H1 (cell line): ENCODE measurements around the gene MID1. TPM values are rescaled to one million over a fixed set of nuclear protein-coding genes. Genes with fewer than 3 reads are reported as not detected.

ENCODE experiments used
- CTCF ChIA-PET: fragments of 300-600 bp; sonication (Branson Sonifier 250); formaldehyde crosslinking; loops from one replicate; lab custom pipeline; 2021; ENCODE audit not compliant: partially characterized antibody; lab: Charles Lee
- POLR2A ChIA-PET: fragments of 300-600 bp; sonication (Branson Sonifier 250); formaldehyde crosslinking; loops from one replicate; lab custom pipeline; 2021; ENCODE audit warnings: inconsistent platforms; ENCODE audit not compliant: partially characterized antibody; lab: Charles Lee
- DNase-seq, 2 experiments: peaks; one replicate each; pipeline versions ENCODE4 v3.0.0 to v3.0.0-alpha.2; 2010 to 2022; ENCODE audit warnings: low spot score in 2 of 2, low read depth in 1 of 2, mixed read lengths in 1 of 2
- FAIRE-seq: peaks from 2 replicates; lab custom pipeline; 2011; peaks lifted over from hg19 to GRCh38; lab: Jason Lieb, UNC
- H2AFZ ChIP-seq: 2 replicates; pipeline ENCODE4 v1.8.1; 2012; ENCODE audit warnings: low read length, inconsistent platforms
- H2AK5ac ChIP-seq: 2 replicates; pipeline ENCODE4 v1.6.1; 2013; ENCODE audit warnings: low read depth, low read length
- H2BK120ac ChIP-seq: replicated peaks from 2 replicates; pipeline ENCODE3; 2013; ENCODE audit warnings: low read depth, low read length, inconsistent platforms
- H2BK12ac ChIP-seq: 2 replicates; pipeline ENCODE4 v1.6.1; 2013; ENCODE audit warnings: low read depth, low read length
- H2BK15ac ChIP-seq: 2 replicates; pipeline ENCODE4 v1.6.1; 2013; ENCODE audit warnings: low read length
- H2BK20ac ChIP-seq: 2 replicates; pipeline ENCODE4 v1.6.1; 2013; ENCODE audit warnings: low read length
- H2BK5ac ChIP-seq: 2 replicates; pipeline ENCODE4 v1.6.1; 2013; ENCODE audit warnings: low read depth, low read length
- H3K14ac ChIP-seq: 2 replicates; pipeline ENCODE4 v1.6.1; 2013; ENCODE audit warnings: inconsistent platforms; ENCODE audit not compliant: insufficient read length
- H3K18ac ChIP-seq: 2 replicates; pipeline ENCODE4 v1.6.1; 2013; ENCODE audit warnings: low read length; ENCODE audit errors: extremely low read depth
- H3K23ac ChIP-seq: 2 replicates; pipeline ENCODE4 v1.6.1; 2013; ENCODE audit warnings: inconsistent platforms; ENCODE audit not compliant: insufficient read length
- H3K23me2 ChIP-seq: 2 replicates; pipeline ENCODE4 v1.6.1; 2013; ENCODE audit warnings: low read depth, low read length
- H3K27ac ChIP-seq: 2 replicates; pipeline ENCODE4 v1.6.1; 2011; ENCODE audit warnings: low read depth, low read length, inconsistent platforms
- H3K27me3 ChIP-seq, 4 experiments: replicated peaks in 1 of 4; 1 replicate in 1 of 4; 2 replicates in 3 of 4; pipeline versions ENCODE4 v1.6.1 to v1.8.1; 2011 to 2013; ENCODE audit warnings: low read length in 3 of 4, mild to moderate bottlenecking in 3 of 4, inconsistent platforms in 2 of 4, mixed read lengths in 2 of 4, moderate library complexity in 1 of 4; ENCODE audit not compliant: control insufficient read depth in 3 of 4, insufficient read depth in 3 of 4; ENCODE audit errors: extremely low read depth in 1 of 4
- H3K36me3 ChIP-seq, 4 experiments: 2 replicates each; pipeline versions ENCODE4 v1.6.1 to v1.8.1; 2011 to 2013; ENCODE audit warnings: mild to moderate bottlenecking in 4 of 4, low read length in 3 of 4, moderate library complexity in 2 of 4, control low read depth in 1 of 4, inconsistent platforms in 1 of 4; ENCODE audit not compliant: insufficient read depth in 4 of 4, control insufficient read depth in 2 of 4
- H3K4ac ChIP-seq: replicated peaks from 2 replicates; pipeline ENCODE3; 2013; ENCODE audit warnings: low read length, low read depth, mixed read lengths, inconsistent platforms; ENCODE audit not compliant: insufficient read length
- H3K4me1 ChIP-seq, 4 experiments: replicated peaks in 1 of 4; 1 replicate in 1 of 4; 2 replicates in 3 of 4; pipeline versions ENCODE4 v1.6.1 to v1.8.1; 2011 to 2013; ENCODE audit warnings: low read length in 3 of 4, inconsistent platforms in 2 of 4, mixed read lengths in 1 of 4; ENCODE audit not compliant: insufficient read depth in 4 of 4, control insufficient read depth in 3 of 4
- H3K4me2 ChIP-seq, 2 experiments: 2 replicates each; pipeline versions ENCODE4 v1.6.1 to v1.8.1; 2011 to 2013; ENCODE audit warnings: low read depth in 2 of 2, low read length in 2 of 2, control low read depth in 1 of 2, inconsistent platforms in 1 of 2, mild to moderate bottlenecking in 1 of 2; ENCODE audit not compliant: insufficient read depth in 1 of 2
- H3K4me3 ChIP-seq, 4 experiments: fragments of 200-600, 300-600 bp in 1 of 4; sonication (generic), shearing (Covaris generic), sonication (Bioruptor Twin) in 1 of 4; 2 replicates each; pipeline versions ENCODE4 v1.5.1 to v1.8.1; 2011 to 2016; ENCODE audit warnings: low read length in 4 of 4, low read depth in 3 of 4, control low read depth in 2 of 4, inconsistent platforms in 2 of 4, mild to moderate bottlenecking in 2 of 4, mixed read lengths in 1 of 4, moderate library complexity in 1 of 4; ENCODE audit not compliant: insufficient read depth in 2 of 4; ENCODE audit errors: extremely low read depth in 1 of 4
- H3K56ac ChIP-seq: replicated peaks from 2 replicates; pipeline ENCODE3; 2013; ENCODE audit warnings: low read depth, mild to moderate bottlenecking, mixed read lengths, low read length, inconsistent platforms; ENCODE audit not compliant: insufficient read length
- H3K79me1 ChIP-seq: 2 replicates; pipeline ENCODE4 v1.6.1; 2013; ENCODE audit warnings: low read depth, low read length, control low read depth
- H3K79me2 ChIP-seq, 2 experiments: 2 replicates each; pipeline versions ENCODE4 v1.6.1 to v1.8.1; 2012 to 2013; ENCODE audit warnings: low read length in 2 of 2, mild to moderate bottlenecking in 2 of 2, inconsistent platforms in 1 of 2; ENCODE audit not compliant: insufficient read depth in 2 of 2, control insufficient read depth in 1 of 2
- H3K9ac ChIP-seq, 4 experiments: replicated peaks in 1 of 4; 1 replicate in 1 of 4; 2 replicates in 3 of 4; pipeline versions ENCODE4 v1.6.1 to v1.8.1; 2011 to 2013; ENCODE audit warnings: low read depth in 3 of 4, low read length in 3 of 4, control low read depth in 2 of 4, mild to moderate bottlenecking in 2 of 4, moderate library complexity in 2 of 4, inconsistent platforms in 1 of 4; ENCODE audit errors: extremely low read depth in 1 of 4
- H3K9me3 ChIP-seq, 2 experiments: 2 replicates each; pipeline versions ENCODE4 v1.6.1 to v1.8.1; 2012 to 2013; ENCODE audit warnings: mild to moderate bottlenecking in 2 of 2, moderate library complexity in 2 of 2, control low read depth in 1 of 2, inconsistent platforms in 1 of 2, low read depth in 1 of 2, low read length in 1 of 2, mixed read lengths in 1 of 2; ENCODE audit not compliant: insufficient read depth in 2 of 2
- H4K20me1 ChIP-seq, 2 experiments: replicated peaks in 1 of 2; 2 replicates each; pipeline versions ENCODE3 to v1.8.1; 2011 to 2013; ENCODE audit warnings: inconsistent platforms in 2 of 2, low read length in 2 of 2, mild to moderate bottlenecking in 1 of 2; ENCODE audit not compliant: insufficient read depth in 2 of 2, control insufficient read depth in 1 of 2
- H4K5ac ChIP-seq: 2 replicates; pipeline ENCODE4 v1.6.1; 2013; ENCODE audit warnings: low read length, low read depth, mixed read lengths, inconsistent platforms; ENCODE audit not compliant: insufficient read length
- H4K8ac ChIP-seq: 2 replicates; pipeline ENCODE4 v1.8.0; 2013; ENCODE audit warnings: mild to moderate bottlenecking, moderate library complexity, low read length, inconsistent platforms; ENCODE audit not compliant: insufficient read depth; ENCODE audit errors: extremely low read depth
- H4K91ac ChIP-seq: replicated peaks from 2 replicates; pipeline ENCODE3; 2013; ENCODE audit warnings: low read length, mixed read lengths, inconsistent platforms; ENCODE audit not compliant: insufficient read length
- KDM1A ChIP-seq: fragments of 200-600, 300-600 bp; sonication (generic); IDR thresholded peaks from 2 replicates; pipeline ENCODE4 v1.7.1; 2016; ENCODE audit warnings: mild to moderate bottlenecking, low read length, borderline replicate concordance
- POU5F1 ChIP-seq: IDR thresholded peaks from 2 replicates; pipeline ENCODE4 v1.6.1; 2011; ENCODE audit warnings: low read depth, mild to moderate bottlenecking, low read length, moderate library complexity
- RBBP5 ChIP-seq: IDR thresholded peaks from 2 replicates; pipeline ENCODE4 v1.7.1; 2012; ENCODE audit warnings: low read depth, mild to moderate bottlenecking, inconsistent platforms, low read length, moderate library complexity, borderline replicate concordance
- SP1 ChIP-seq: IDR thresholded peaks from 2 replicates; pipeline ENCODE4 v1.6.1; 2011; ENCODE audit warnings: low read depth, low read length
- TAF1 ChIP-seq: IDR thresholded peaks from 2 replicates; pipeline ENCODE4 v1.6.1; 2011; ENCODE audit warnings: mild to moderate bottlenecking, low read depth, low read length
- WGBS, 2 experiments: shearing (Covaris generic) in 1 of 2; methylation state at CpG; one replicate each; pipeline versions ENCODE4 v1.1.6 to v1.1.7; 2013 to 2015; ENCODE audit warnings: low lambda C conversion rate in 2 of 2, mixed read lengths in 2 of 2, inconsistent platforms in 1 of 2, low coverage in 1 of 2, missing lambda C conversion rate in 1 of 2; ENCODE audit not compliant: insufficient replicate concordance in 2 of 2, insufficient coverage in 1 of 2, insufficient read length in 1 of 2; ENCODE audit errors: extremely low coverage in 1 of 2, missing lambda C conversion rate in 1 of 2; 5-methylcytosine and 5-hydroxymethylcytosine counted together
- polyA plus RNA-seq, 7 experiments: library from polyadenylated mRNA; depleted of rRNA in 3 of 7; stranded (reverse) in 5 of 7; unstranded in 2 of 7; fragments of >200 nt in 5 of 7; fragments of 200-250 nt in 2 of 7; gene quantifications; 1 replicate in 5 of 7; 2 replicates in 1 of 7; 4 replicates in 1 of 7; pipeline versions ENCODE4 v1.2.1 to v1.2.3, GENCODE V29; 2011 to 2013; ENCODE audit warnings: missing spikeins in 2 of 7, mixed read lengths in 2 of 7
- total RNA-seq: library from RNA; stranded (reverse); fragmentation: NEBNext Ultra II Directional; extraction: Animal tissue kit (Norgen Biotek cat#: 25700); gene quantifications from 2 replicates; pipeline ENCODE4 v1.2.1, GENCODE V29; 2021

MID1 gene
- total and polyA plus RNA-seq, 2 of the 8 experiments (the other 6 are each of a cell fraction or from before 2014, with no cell fraction given) = 12.9 to 54.3 TPM

- no peak overlapping the region for H3K9ac ChIP-seq
- POLR2A ChIA-PET = interaction anchor here (2.2 kb wide), 1 partner anchor 8 kb away, joined by 10 read pairs; the partner anchor contains the start of gene MID1
These were observed 8.8 kb downstream of the MID1 start for GRCh38 chrX:10611441-10612090.

More at GRCh38 chrX:10611441-10612090, 8.8 kb downstream of the MID1 start:
- Histone ChIP-seq H2AK5ac (no peak overlapping the region), H2BK12ac (no peak overlapping the region), H3K79me2 (peaks cover 0 to 88% of the 10 kb centered on the region in 2 experiments; a peak in 3 of 4 replicates), H4K20me1 (peaks cover 0 to 1% of the 10 kb centered on the region in 2 experiments), H3K36me3 (no peaks in the 10 kb centered on the region), H3K56ac (no peak overlapping the region), H3K4ac (no peak overlapping the region), H3K23me2 (no peaks in the 10 kb centered on the region), H3K14ac (no peak overlapping the region), H4K91ac (no peak overlapping the region), H3K4me2 (peak overlapping the region; percentile 43 to 45), H4K5ac (peak overlapping the region; percentile 80), H3K79me1 (no peaks in the 10 kb centered on the region), H2BK20ac (no peak overlapping the region), H4K8ac (no peak overlapping the region), H3K23ac (no peak overlapping the region)
- no peak for DNase-seq
- 22% methylated on average over 4 of the region's 4 CpGs; no CpG with 5 or more reads in 1 of the 2 experiments for WGBS, 2 experiments
- CTCF ChIA-PET = interaction anchor here (1.9 kb wide), 1 partner anchor 8 kb away, joined by 7 read pairs; the partner anchor contains the start of gene MID1
- peak; percentile 28 for FAIRE-seq
- 0 out of 2 replicates have a peak, but pooled peaks have one; percentile 33 for TF ChIP-seq POU5F1
- no peak for TF ChIP-seq TAF1
- TF ChIP-seq SP1 = no peak
- no peak for TF ChIP-seq RBBP5
- TF ChIP-seq KDM1A = no peak
- TF ChIP-seq, all 59 proteins: peak for 1
- Histone ChIP-seq H3K27ac (no peak overlapping the region), H2BK15ac (no peak overlapping the region), H3K9me3 (no peaks in the 10 kb centered on the region), H2BK5ac (no peak overlapping the region; the same call in 1 of the 2 replicates), H2AFZ (no peak overlapping the region), H3K4me3 (peak overlapping the region in 1 of 4 experiments; percentile 34; a peak in 2 of 8 replicates), H3K27me3 (no peaks in the 10 kb centered on the region), H2BK120ac (no peak overlapping the region), H3K4me1 (peaks cover 0 to 15% (median 5%) of the 10 kb centered on the region in 4 experiments; a peak in 3 of 7 replicates), H3K18ac (no peak overlapping the region)
